Measurements from ENCODE around the gene PLEKHB1.

Gene PLEKHB1, protein sequence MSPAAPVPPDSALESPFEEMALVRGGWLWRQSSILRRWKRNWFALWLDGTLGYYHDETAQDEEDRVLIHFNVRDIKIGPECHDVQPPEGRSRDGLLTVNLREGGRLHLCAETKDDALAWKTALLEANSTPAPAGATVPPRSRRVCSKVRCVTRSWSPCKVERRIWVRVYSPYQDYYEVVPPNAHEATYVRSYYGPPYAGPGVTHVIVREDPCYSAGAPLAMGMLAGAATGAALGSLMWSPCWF

DNA sequence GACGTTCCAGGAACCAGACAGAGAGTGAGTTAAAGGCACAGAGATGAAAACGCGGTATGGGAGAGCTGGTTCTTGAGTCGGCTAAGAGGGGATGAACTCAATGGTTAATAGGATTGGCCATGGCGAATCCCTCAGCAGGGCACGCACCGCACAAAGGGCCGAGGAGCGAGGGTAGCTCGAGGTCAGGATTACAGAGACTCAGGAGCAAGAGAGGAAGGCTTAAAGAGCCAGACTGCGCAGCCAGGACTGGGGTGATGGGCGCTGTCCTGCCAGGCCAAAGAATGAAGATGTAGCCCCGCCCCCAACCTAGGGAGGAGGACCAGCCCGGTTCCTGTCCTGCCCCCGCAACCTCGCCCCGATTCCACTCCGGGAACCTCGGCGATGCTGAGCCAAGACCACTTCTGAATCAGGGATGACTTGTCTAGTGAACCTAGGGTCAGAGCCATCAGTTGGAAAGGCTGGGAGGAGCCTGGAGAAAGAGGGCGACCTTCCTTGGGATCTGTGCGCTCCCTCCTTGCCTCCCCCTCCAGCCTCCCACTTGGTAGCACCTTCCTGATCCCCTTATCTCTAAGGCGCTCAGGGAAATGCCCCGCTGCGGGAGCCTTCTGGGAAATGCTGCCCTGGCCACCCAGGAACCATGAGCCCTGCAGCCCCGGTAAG is at the start of gene PLEKHB1:
TSS of gene PLEKHB1 (plus strand) at position 610 of the 660 bp plus-strand sequence. CDS start at position 638, 28 bp downstream.
- DNase-seq, result no peak

DNA sequence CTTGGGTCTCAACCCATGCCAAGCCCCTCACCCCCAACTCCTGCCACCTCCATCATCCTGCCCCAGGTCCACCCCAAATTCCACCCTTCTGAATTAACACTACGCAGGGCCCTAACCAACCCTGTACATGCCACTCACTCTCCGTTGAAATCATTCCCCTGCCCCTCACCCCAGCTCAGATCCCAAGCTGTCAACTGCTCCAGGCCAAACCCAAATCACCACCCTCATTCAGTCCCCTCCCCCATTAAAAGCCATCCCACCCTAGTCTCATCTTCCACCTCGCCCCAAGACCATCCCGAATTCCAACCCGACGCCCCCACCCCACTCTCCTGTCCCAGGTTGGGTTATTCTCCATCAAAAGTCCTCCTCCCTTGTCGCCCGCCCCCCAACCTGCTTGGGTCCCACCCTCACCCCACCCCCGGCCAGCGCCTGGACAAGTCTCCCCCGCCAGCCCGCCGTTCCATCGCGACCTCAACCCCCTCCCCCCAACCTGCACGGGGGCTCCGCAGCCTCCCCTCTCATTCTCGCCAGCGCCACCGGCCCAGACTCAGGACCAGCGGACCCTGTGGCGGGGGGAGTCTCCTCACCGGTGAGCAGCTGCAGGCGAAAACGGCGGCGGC is 48.9 kb upstream of the PLEKHB1 start:
- peak in 8 of 51 donors; percentile 4 to 55 (median 36) for DNase-seq

DNA sequence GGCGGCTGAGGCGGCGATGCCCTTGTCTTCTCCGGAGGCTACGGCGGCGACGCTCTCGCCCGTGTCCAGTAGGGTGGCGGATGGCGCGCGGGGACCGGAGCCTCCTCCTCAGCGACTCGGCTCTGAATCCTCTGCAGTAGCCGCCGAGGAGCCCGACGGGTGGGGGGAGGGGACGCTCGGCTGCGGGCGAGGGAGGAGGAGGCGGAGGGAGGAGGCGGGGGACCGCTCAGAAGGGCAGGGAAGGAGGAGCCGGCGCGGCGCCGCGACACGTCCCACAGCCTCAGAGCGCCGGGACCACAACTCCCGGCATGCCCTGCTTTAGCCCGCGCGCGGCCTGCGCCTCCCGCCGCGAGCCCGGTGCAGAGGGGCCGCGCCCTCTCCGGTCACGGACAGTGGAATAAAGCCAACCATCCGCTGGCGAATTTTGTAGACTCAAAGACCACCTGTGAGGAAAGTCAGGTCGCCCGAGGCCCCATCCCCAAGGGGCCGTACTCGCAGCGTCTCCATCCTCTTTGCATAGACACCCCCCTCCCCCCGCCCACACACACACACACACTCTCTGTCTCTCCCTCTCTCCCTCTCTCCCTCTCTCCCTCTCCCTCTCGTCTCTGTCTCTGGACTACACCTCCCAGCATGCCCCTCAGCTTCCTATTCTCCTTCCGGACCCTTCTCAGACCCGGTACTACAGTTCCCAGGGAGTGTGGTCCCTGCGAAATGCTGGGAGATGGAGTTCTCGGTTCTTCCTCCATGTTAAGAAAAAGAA is 48.2 kb upstream of the PLEKHB1 start, which contains the start of gene FAM168A:
TSS of gene FAM168A (minus strand) at position 157 of the 763 bp plus-strand sequence. CDS start 129,638 bp downstream, outside the sequence.
- DNase-seq, result peak; percentile 77 to 99 (median 95)

DNA sequence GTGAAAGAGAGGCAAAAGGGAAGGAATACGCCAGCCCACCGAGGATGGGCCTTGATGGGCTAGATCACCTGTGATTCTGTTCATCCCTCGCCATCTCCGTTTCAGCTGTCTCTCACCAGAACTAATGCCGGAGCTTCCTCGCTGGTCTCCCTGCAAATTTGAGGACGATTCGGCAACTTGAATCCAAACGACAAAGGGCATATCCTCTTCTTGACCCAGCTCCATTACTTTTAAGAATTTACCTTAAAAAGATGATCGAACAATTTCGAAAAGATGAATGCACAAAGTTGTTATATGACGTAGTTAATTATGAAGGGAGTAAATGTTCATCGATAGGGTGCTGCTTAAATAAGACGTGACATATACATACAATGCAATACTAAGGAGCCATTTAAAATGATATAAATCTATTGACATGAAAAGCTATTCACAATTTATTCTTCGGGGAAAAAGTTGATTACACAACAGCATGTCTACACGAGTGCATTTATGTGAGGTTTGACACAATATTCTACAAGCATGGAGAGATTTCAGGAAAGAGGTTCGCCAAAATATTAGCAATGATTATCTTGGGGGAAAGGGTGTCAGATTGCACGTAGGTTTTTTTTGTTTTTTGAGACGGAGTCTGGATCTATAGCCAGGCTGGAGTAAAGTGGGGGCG is 47.5 kb upstream of the PLEKHB1 start:
- DNase-seq, result no peak

DNA sequence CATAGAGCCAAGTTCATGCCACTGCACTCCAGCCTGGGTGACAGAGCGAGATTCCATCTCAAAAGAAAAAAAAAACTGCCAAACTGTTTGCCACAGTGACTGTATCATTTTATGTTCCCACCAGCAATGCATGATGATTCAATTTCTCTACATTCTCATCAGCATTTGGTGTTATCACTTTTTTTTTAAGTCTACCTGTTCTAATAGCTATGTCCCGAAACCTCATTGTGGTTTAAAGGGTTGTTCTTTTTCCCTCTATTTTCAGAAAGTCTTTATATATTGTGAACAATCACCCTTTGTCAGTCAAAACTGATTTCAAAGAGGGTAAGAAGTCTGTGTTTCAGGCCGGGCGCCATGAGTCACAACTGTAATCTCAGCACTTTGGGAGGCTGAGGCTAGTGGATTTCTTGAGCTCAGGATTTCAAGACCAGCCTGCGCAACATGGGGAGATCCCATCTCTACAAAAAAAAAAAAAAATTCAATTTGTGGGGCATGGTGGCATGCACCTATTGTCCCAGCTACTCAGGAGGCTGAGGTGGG is 33.7 kb upstream of the PLEKHB1 start:
- DNase-seq, result no peak

DNA sequence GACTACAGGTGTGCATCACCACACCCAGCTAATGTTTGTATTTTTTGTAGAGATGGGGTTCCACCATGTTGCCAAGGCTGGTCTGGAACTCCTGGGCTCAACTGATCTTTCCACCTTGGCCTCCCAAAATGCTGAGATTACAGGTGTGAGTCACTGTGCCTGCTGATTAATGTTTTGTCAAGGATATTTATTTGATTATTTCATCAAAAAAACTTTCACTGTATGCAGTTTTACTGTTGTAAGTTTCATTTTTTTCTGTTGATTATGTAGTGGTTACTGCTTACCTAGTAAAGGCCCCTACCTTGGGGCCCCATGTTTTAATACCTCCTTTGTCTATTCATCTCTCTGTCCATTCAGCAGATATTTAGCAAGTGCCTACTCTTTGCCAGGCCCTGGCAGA is 31.8 kb upstream of the PLEKHB1 start:
- DNase-seq, result no peak

DNA sequence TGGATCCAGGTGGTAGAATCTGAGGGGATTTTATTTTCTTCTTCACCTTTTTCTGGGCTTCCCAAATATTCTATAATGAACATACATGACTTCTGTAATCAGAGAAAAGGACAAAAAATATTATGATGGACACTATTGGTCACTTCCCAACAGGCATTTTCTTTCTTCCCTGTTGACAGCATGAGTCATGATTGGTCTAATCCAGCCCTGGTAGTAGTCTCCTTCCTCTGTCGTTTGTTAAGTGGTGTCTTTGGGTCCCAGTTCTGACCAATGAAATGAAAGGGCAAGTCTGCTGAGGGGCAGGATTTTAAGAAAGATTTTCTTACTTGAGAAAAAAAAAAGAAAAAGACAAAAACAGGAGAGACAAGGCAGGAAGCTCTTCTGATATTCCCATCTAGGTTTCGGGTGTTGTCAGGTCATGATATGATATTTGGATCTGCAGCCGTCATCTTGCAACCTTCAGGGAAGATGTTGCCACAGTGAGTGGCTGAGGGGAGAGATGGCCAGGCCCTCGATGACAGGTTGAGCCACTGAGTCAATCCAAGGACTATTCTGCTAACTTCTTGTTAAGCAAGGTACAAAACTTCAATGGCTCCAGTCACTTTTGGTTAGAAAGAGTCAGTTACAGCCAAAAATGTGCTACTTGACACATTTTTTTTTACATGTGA is 23.3 kb upstream of the PLEKHB1 start:
- DNase-seq, result no peak

DNA sequence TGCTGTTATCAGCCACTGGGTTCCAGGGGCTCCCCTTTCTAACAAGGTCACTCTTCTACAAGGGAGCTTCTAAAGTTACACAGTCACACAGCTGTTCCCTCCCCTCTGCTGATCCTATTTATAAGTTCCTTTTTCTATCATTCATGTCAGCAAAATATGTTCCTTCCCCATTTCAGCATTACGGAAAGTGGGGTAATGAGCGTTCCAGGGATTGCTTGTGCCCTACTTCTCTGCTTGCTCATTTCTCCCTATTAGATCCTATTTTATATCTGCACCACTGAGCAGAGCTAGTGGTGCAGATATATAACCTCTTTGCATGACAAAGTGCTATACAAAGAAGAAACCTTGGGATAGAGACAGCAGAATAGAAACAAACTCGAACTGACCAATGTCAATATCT is 22.7 kb upstream of the PLEKHB1 start:
- peak in 1 of 51 donors; percentile 7 for DNase-seq

DNA sequence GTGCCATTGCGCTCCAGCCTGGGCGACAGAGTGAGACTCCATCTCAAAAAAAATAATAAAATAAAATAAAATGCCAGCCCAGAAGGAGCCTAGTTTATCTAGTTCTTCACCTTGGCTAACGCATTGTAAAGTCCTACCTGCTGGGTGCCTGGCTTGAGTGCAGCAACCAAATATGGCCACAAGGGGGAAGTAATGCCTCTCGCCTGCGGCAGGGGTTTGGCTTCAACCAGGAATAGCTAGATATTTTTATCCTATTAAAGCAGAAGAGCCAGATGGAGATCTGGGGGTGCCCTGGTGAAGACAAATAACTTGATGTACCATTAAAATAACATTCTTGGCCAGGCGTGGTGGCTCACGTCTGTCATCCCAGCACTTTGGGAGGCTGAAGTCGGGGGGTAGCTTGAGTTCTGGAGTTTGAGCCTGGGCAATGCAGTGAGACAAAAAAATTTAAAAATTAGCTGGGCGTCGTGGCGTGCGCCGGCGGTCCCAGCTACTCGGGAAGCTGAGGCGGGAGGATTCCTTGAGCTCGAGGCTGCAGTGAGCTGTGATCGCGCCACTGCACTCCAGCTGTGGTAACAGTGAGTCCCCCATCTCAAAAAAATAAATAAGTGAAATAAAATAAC is 20.6 kb upstream of the PLEKHB1 start:
- DNase-seq, result peak in 48 of 51 donors; percentile 4 to 82 (median 54)

DNA sequence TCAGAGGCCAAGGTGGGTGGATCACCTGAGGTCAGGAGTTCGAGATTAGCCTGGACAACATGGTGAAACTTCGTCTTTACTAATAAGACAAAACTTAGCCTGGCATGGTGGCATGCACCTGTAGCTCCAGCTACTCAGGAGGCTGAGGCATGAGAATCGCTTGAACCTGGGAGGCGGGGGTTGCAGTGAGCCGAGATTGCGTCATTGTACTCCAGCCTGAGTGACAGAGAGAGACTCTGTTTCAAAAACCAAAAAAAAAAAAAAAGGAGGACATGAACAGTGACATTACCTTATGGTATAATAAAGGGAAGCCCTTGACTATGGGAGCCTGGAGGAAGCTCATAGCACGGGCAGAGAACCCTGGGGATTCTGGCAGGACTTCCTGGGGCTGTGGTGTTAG is 16.5 kb upstream of the PLEKHB1 start:
- no peak for DNase-seq

DNA sequence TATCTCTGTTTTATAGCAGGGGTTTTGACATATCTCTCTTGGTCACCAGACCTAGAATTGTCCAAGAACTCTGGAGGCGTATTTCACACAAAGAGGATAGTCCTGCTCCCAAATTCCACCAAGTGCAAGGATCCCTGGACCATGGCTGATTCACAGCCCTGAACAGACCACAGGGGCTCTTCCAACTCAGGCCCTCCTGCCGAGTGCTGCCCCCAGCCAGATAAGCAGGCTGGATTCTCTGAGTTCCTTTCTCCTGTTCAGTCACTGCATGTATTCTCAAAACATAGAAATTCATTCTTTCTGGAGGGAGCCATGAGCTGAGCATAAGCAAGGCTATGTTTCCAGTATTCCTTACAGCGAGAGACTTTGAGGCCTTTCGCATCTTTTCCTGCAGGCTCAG is 13.4 kb upstream of the PLEKHB1 start:
- DNase-seq, result no peak

DNA sequence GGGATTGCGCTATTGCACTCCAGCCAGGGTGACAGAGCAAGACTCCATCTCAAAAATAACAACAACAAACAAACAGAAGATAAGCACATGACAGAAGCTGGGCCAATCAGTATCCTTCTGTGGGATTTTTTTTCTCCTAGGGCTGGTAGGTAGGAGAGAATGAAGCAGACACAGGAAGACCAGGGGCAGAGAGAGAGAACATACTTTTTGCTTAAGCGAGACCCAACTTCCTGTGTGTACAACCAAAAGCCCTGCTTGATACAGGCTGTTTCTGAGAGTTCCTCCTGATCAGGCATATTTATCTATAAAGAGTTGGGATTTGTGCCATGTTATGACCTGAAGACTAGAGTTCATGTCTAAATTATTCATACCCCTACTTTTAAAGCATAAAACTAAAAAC is 12.4 kb upstream of the PLEKHB1 start:
- DNase-seq, result no peak

DNA sequence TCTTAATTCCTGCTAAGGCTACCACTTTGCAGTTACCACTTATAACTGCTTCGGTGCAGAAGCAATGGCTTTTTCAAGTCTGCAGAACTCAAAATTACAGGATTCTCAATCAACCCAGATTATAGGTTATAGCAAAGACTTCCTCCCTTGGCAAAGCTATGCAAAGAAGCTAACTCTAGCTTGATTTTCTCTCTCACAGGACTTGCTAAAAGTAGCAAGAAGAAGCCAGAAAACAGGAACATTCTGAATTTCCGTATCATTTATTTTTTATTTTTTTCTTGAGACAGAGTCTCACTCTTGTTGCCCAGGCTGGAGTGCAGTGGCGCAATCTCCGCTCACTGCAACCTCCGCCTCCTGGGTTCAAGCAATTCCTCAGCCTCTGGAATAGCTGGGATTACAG is 10.7 kb upstream of the PLEKHB1 start:
- DNase-seq, result no peak

DNA sequence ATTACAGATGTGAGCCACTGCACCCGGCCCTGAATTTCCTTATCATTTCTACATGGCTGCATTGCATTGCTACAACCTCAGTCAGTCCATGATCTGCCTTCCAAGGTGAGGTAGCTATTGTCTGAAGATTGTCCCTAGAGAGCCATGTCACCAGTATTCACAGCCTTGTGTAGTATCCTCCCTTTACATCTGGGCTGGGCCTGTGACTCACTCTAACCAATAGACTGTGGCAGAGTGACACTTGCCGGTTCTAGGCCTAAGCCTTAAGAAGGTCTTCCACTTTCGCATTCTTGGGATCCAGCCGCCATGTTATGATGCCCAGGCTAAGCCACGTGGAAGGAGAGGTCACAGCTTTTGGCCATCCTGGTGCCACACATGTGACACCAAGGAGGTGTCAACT is 10.1 kb upstream of the PLEKHB1 start:
- DNase-seq, result no peak

DNA sequence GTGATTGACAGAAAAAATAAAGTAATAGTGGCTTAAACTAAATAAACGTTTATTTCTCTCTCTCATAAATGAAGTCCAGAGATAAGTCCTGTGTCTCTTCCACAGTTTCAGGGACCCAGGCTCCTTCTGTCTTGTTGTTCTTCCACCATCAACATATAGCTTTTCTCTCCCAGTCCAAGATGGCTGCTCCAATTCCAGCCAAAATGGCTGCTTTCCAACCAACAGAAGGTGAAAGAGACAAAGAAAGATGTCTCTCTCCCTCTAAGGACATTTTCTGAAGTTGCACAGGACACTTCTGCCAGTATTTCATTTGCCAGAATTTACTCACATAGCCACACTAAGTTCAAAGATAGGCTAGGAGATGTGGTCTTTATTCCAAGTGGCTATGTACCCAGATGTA is 9.4 kb upstream of the PLEKHB1 start:
- DNase-seq, result no peak

DNA sequence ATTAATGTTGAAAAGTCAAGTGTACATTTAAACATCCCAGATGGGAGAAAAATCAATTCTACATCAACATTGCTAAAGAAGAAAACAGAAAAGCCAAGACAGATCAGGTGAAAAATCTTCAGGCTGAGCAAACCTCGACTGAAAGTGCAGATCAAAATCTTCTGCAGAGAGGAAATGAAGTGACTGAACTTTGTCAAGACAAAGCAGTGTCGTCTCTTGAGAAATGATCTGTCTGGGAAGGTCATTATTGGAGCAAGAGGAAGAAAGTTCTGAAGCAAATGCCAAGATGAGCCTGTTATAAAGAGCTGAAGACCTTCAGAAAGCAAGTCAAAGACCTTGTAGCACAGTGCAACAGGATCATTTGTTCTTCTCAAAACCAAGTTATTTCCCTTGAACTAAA is 5.8 kb upstream of the PLEKHB1 start:
- DNase-seq, result no peak

DNA sequence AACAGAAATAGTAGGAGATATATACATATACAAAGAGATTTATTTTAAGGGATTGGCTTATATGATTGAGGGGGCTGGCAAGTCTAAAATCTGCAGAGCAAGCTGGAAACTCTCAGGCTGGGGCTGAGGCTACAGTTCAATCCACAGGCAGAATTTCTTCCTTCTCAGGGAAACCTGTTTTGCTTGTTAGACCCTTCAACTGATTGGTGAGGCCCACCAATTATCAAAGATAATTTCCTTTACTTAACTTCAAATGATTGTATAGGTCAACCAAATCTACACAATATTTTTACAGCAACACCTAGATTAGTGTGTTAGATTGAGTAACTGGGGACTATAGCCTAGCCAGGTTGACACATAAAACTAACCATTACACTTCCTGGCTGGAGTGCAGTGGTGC is 4.7 kb upstream of the PLEKHB1 start:
- DNase-seq, result no peak

DNA sequence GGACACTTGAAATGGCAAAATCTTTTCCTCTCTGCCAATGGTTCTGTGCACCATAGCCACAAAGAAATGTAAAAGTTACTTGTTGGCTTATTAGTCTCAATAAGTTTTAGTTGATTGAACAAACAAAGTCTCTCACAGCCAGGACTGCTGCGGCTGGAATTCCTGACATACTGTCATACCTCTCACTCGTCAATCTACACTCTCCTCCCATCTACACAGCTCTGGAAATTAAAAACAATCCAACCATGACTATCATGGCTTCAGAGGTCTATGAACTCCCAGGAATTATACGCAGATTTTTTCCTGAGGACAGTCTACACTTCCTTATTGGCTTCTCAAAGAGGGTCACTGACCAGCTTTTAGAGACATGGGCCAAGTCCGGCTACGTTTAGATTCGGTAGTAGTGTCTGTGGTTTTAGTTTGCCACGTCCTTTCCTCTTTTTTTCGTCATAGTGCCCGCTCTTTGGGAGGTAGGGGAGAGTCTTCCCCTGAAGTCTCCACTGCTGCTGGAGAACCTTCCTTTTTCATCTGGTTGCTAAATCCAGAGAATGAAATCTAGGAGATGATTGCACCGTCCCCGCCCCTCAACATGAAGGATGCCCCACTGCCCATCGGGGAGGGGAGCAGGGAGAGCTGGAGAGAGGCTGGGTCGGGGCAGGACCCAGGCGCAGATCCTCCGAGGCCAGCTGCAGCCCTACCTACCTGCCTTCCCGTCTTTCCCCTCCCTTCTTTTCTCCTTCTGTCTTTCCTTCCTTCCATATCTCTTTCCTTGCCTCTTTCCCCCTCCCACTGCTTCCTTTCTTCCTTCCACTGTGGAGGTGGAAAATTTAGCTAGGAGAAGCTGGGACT is 1.0 kb upstream of the PLEKHB1 start:
- DNase-seq, result no peak

DNA sequence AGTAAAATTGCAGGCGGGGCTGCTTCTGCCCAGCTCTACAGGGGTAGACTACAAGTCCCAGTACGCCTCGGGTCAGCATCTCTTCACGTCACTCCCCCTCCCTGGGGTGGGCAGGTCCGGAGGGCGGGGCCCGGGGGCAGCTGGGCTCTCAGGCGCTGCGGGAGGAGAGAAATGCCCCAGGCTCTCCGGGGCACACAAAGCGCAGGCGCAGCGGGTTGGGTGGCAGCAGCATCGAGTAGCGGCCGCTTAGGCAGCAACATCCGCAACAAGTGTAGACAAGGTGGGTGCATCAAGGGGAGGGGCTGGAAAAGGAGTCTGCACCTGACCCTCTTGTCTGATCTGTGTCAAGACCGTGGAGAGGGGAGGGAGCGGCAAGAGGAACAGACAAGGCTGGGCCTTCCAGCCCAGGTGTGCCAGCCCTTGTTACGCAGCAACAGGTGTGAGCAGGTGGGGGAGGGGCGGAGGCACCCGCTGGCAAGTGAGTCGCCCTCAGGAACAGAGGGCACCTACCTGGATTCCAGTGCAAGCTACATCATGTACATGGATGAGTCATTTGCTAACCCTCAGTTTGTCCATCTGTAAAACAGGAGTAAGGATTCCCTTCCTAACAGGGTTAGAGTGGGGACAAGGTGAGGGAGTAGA is 1.2 kb downstream of the PLEKHB1 start:
- DNase-seq, result peak; percentile 35 to 98 (median 92)
